Memory B cell (primary cell): ENCODE measurements around the gene MYLK4.
A peak's percentile ranks its signal among the peaks of the same experiment; 100 is the strongest.

Experiments
- ATAC-seq: fragments of 150-1000 bp; cut with Tn5 transposase; 2 replicates; pipeline ENCODE4 v1.10.0; 2021; ENCODE audit warnings: low read depth, mild to moderate bottlenecking, moderate library complexity
- DNase-seq, 2 donors: peaks; one replicate each; pipeline ENCODE4 v3.0.0; 2022; ENCODE audit warnings: low spot score in 2 of 2
- H3K27ac Mint-ChIP-seq: one replicate; pipeline ENCODE4 v1.8.0; 2022; ENCODE audit warnings: mild to moderate bottlenecking, moderate library complexity, mixed read lengths
- H3K27me3 Mint-ChIP-seq: one replicate; pipeline ENCODE4 v1.8.0; 2022; ENCODE audit warnings: mixed read lengths
- H3K36me3 Mint-ChIP-seq: one replicate; pipeline ENCODE4 v1.8.0; 2022; ENCODE audit warnings: mild to moderate bottlenecking, mixed read lengths
- H3K4me1 Mint-ChIP-seq: one replicate; pipeline ENCODE4 v1.8.0; 2022; ENCODE audit warnings: mixed read lengths
- H3K4me3 Mint-ChIP-seq: one replicate; pipeline ENCODE4 v1.8.0; 2022; ENCODE audit warnings: mild to moderate bottlenecking, moderate library complexity, mixed read lengths
- H3K9me3 Mint-ChIP-seq: one replicate; pipeline ENCODE4 v1.8.0; 2022; ENCODE audit warnings: mixed read lengths

The MYLK4 gene

GRCh38 chr6:2784930-2785329 is 34.2 kb upstream of the MYLK4 start:
- peaks cover 25% of the 10 kb centered on the region for H3K36me3 Mint-ChIP-seq
- DNase-seq (no peak), ATAC-seq (no peak)
- peaks cover 4% of the 10 kb centered on the region for H3K4me1 Mint-ChIP-seq
- H3K9me3 Mint-ChIP-seq: no peaks in the 10 kb centered on the region
- no peak overlapping the region for H3K27ac Mint-ChIP-seq
- H3K4me3 Mint-ChIP-seq: no peak overlapping the region
- H3K27me3 Mint-ChIP-seq: no peaks in the 10 kb centered on the region

- peaks cover 4% of the 10 kb centered on the region for H3K4me1 Mint-ChIP-seq
- peaks cover 25% of the 10 kb centered on the region for H3K36me3 Mint-ChIP-seq
- no peak overlapping the region for H3K27ac Mint-ChIP-seq
- H3K9me3 Mint-ChIP-seq: no peaks in the 10 kb centered on the region
- H3K27me3 Mint-ChIP-seq: no peaks in the 10 kb centered on the region
- DNase-seq: no peak
- no peak overlapping the region for H3K4me3 Mint-ChIP-seq
- no peak for ATAC-seq
Measured at GRCh38 chr6:2784061-2784460, 33.3 kb upstream of the MYLK4 start.

DNA sequence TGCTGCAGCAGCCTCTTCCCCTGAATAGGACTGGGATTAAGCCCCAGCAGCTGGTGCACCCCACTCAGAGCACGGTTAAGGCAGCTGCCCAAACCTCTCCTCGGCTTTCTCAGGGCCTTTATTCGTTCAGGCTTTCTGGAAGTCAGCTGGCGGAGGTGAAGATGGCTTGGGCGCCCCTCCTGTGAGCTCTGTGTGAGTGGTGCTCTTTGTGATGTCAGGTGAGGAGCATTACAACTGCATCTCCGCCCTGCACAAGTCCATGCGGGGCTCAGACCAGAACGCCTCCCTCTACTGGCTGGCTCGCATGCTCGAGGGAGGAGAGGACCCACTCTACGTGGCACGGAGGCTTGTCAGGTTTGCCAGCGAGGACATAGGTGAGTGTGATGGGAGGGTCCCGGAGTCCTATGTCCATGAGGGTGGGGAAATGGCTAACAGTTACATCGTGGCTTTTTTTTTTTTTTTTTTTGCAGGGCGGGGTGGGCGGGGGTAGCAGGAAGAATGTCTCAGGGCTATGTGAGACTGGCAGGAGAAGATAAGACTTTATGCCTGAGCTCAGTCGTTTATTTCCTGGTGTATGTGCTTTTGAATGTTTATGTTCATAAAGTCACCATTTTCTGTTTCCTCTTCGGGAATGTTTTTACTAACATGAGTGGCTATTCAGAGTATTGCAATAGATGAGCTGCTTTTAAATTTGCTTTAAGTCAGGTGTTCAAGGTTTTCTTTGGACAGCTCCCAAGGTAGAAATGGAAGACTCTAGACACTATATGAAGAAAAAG is 32.7 kb upstream of the MYLK4 start:
- Mint-ChIP-seq H3K4me3 (no peak overlapping the region), H3K9me3 (no peaks in the 10 kb centered on the region), H3K27me3 (no peaks in the 10 kb centered on the region), H3K4me1 (peaks cover 4% of the 10 kb centered on the region), H3K36me3 (peaks cover 25% of the 10 kb centered on the region), H3K27ac (no peak overlapping the region)
- ATAC-seq (no peak), DNase-seq (no peak)

DNA sequence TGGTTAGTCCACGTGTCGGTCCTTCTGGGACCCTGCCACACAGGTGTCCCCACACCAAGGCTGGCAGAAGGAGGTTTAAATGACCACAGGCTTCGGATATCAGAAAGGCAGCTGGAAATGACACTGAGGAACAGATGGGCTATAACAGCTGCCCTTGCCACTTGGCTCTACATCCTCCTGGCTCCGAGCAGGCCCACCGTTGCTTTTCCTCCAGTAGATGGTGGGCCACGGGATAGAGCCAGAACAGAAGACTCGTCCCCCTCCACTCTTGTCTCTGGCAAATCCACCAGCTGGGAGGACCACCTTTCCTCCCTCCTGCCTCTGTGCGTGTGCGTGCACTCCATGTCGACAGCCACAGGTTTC is 32.1 kb upstream of the MYLK4 start:
- peaks cover 4% of the 10 kb centered on the region for H3K4me1 Mint-ChIP-seq
- no peaks in the 10 kb centered on the region for H3K9me3 Mint-ChIP-seq
- ATAC-seq (no peak), DNase-seq (no peak)
- H3K27me3 Mint-ChIP-seq: no peaks in the 10 kb centered on the region
- peaks cover 23% of the 10 kb centered on the region for H3K36me3 Mint-ChIP-seq
- H3K27ac Mint-ChIP-seq: no peak overlapping the region
- H3K4me3 Mint-ChIP-seq: no peak overlapping the region

DNA sequence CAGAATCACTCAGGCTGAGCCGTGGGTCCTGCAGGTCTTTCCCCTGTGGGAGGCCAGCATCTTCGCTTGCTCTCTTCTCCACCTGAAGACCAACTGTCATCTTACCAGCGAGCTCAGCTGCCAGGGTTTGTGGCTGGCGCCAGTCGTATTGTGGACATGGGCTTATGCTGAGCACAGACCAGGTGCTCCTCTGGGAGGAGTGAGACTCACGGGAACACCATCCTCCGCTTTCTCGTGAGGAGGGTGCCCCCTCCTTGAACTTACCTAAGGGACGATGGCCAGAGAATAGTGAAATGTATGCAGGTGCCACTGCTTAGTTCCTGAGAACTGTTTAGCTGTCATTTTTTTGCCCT is 31.6 kb upstream of the MYLK4 start:
- no peaks in the 10 kb centered on the region for H3K9me3 Mint-ChIP-seq
- no peak overlapping the region for H3K27ac Mint-ChIP-seq
- no peaks in the 10 kb centered on the region for H3K27me3 Mint-ChIP-seq
- H3K4me3 Mint-ChIP-seq: no peak overlapping the region
- H3K4me1 Mint-ChIP-seq: peaks cover 7% of the 10 kb centered on the region
- H3K36me3 Mint-ChIP-seq: peaks cover 19% of the 10 kb centered on the region
- DNase-seq (no peak), ATAC-seq (no peak)

GRCh38 chr6:2781685-2782355 is 31.1 kb upstream of the MYLK4 start:
- H3K4me1 Mint-ChIP-seq: peaks cover 5% of the 10 kb centered on the region
- H3K27me3 Mint-ChIP-seq: no peaks in the 10 kb centered on the region
- H3K36me3 Mint-ChIP-seq: peaks cover 16% of the 10 kb centered on the region
- H3K9me3 Mint-ChIP-seq: no peaks in the 10 kb centered on the region
- ATAC-seq: no peak
- H3K27ac Mint-ChIP-seq: no peak overlapping the region
- no peak for DNase-seq
- no peak overlapping the region for H3K4me3 Mint-ChIP-seq

DNA sequence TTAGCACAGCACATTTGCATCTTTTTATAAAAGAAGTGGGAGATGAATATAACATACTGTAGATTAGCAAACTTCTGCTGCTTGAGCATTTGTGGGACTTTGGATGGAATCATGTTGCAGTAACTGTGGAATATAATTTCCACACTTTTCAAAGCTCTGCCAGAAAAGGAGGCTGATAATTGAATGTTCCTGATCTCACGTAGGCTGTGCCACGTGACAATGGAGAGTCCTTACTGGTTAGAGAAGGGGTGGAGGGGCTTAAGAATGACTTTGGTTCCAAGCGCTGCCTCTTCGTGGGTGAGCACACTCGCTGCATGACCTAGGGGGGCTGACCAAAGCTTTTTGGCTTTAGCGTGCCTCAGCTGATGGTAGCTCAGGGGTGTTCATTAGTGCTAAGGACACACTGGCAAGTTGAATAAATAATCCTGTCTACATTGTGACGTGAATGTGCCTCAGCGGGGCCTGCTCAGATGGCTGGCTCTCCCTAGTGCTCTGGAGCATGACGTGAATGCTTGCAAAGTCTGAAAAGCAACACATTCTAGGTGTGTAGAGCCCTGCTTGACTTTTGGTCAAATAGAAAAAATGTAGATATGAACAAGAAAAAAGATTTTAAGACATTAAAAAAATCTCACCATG is 29.5 kb upstream of the MYLK4 start:
- Mint-ChIP-seq H3K4me1 (peaks cover 7% of the 10 kb centered on the region), H3K9me3 (no peaks in the 10 kb centered on the region), H3K36me3 (peaks cover 15% of the 10 kb centered on the region), H3K27me3 (no peaks in the 10 kb centered on the region), H3K4me3 (no peak overlapping the region), H3K27ac (no peak overlapping the region)
- ATAC-seq (no peak), DNase-seq (no peak)

GRCh38 chr6:2777249-2777648 is 26.5 kb upstream of the MYLK4 start:
- Mint-ChIP-seq H3K36me3 (peaks cover 22% of the 10 kb centered on the region), H3K4me1 (peaks cover 17% of the 10 kb centered on the region), H3K27ac (no peak overlapping the region)

DNA sequence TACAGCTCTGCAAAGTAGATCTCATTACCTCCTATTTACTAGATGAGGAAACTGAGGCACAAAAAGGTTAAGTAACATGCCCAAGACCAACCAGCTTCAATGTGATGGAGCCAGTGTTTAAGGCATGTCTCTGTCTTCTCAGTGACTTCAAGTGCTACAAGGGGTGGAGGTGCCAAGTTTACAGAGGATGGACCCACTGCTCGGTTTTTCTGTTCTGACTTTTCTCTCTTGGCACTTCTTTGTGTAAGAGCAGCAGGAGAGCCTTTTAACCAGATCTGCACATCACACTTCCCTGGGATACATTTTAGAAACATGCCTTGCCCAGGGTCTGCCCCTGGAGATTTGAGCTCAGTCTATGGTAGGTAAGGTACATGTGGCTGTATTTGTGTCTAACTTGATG is 24.3 kb upstream of the MYLK4 start:
- Mint-ChIP-seq H3K4me3 (no peak overlapping the region), H3K36me3 (peaks cover 20% of the 10 kb centered on the region), H3K9me3 (no peaks in the 10 kb centered on the region), H3K27ac (no peak overlapping the region), H3K27me3 (no peaks in the 10 kb centered on the region), H3K4me1 (peaks cover 15% of the 10 kb centered on the region)
- ATAC-seq: no peak
- DNase-seq: no peak

More at GRCh38 chr6:2777249-2777648, 26.5 kb upstream of the MYLK4 start:
- H3K9me3 Mint-ChIP-seq: no peaks in the 10 kb centered on the region
- H3K27me3 Mint-ChIP-seq: no peaks in the 10 kb centered on the region
- DNase-seq (no peak), ATAC-seq (no peak)
- no peak overlapping the region for H3K4me3 Mint-ChIP-seq

DNA sequence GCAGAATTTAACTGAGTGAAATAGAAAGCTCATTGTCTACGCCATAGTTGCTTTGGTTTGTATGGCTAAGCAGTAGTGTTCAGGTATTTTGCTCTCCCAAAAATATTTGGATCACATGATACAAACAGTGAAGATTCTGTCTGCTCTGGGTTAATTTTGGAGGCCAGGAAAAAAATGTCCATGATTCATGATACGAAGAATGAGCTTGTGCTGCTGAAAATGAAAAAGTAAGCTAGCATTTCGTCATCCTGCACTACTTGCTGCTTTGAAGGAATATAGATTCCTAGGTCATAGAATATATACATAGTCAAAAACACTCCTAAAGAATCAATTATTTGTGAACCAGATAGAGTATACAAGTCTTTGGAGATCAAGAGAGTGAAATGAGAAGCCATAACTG is 22.7 kb upstream of the MYLK4 start:
- ATAC-seq (no peak), DNase-seq (no peak)
- Mint-ChIP-seq H3K36me3 (peaks cover 21% of the 10 kb centered on the region), H3K27me3 (no peaks in the 10 kb centered on the region), H3K9me3 (no peaks in the 10 kb centered on the region), H3K4me1 (peaks cover 18% of the 10 kb centered on the region), H3K27ac (no peak overlapping the region), H3K4me3 (no peak overlapping the region)

- H3K4me1 Mint-ChIP-seq: peaks cover 23% of the 10 kb centered on the region
- H3K27me3 Mint-ChIP-seq: no peaks in the 10 kb centered on the region
- peaks cover 21% of the 10 kb centered on the region for H3K36me3 Mint-ChIP-seq
- ATAC-seq (no peak), DNase-seq (no peak)
- H3K27ac Mint-ChIP-seq: no peak overlapping the region
- H3K9me3 Mint-ChIP-seq: no peaks in the 10 kb centered on the region
- H3K4me3 Mint-ChIP-seq: no peak overlapping the region
Measured at GRCh38 chr6:2772840-2773239, 22.1 kb upstream of the MYLK4 start.

GRCh38 chr6:2771079-2771478 is 20.4 kb upstream of the MYLK4 start:
- DNase-seq (no peak), ATAC-seq (no peak)
- H3K9me3 Mint-ChIP-seq: no peaks in the 10 kb centered on the region
- no peak overlapping the region for H3K4me3 Mint-ChIP-seq
- no peak overlapping the region for H3K27ac Mint-ChIP-seq
- peaks cover 21% of the 10 kb centered on the region for H3K36me3 Mint-ChIP-seq
- no peaks in the 10 kb centered on the region for H3K27me3 Mint-ChIP-seq
- peaks cover 28% of the 10 kb centered on the region for H3K4me1 Mint-ChIP-seq

- Mint-ChIP-seq H3K9me3 (no peaks in the 10 kb centered on the region), H3K27me3 (no peaks in the 10 kb centered on the region), H3K36me3 (peaks cover 18% of the 10 kb centered on the region), H3K27ac (no peak overlapping the region), H3K4me3 (no peak overlapping the region), H3K4me1 (peaks cover 26% of the 10 kb centered on the region)
- no peak for DNase-seq
- ATAC-seq: no peak
Measured at GRCh38 chr6:2770171-2770570, 19.4 kb upstream of the MYLK4 start.

DNA sequence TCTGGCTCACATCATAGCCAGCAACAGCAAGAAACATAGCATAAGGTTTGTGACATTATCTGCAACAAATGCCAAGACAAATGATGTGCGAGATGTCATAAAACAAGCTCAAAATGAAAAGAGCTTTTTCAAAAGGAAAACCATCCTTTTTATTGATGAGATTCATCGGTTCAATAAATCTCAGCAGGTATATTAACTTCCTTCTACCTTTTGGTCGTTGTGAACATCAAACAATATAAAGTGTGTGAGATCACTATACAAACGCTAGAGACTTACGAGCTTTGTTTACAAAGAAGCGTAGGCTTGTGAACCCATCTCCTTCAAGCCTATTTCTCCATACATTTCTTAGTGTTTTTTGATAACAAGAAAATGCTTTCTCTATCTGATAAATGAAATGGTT is 18.0 kb upstream of the MYLK4 start:
- ATAC-seq: no peak
- Mint-ChIP-seq H3K36me3 (peaks cover 8% of the 10 kb centered on the region), H3K4me1 (peaks cover 19% of the 10 kb centered on the region), H3K4me3 (peak overlapping the region; percentile 54), H3K27me3 (no peaks in the 10 kb centered on the region), H3K27ac (no peak overlapping the region), H3K9me3 (no peaks in the 10 kb centered on the region)
- no peak for DNase-seq
